A549 (cell line): Measurements from ENCODE around the gene C5AR2.
A peak's percentile ranks its signal among the peaks of the same experiment; 100 is the strongest.

ENCODE experiments used
- CHD2 ChIP-seq: fragments of 150-350 bp; IDR thresholded peaks from 2 replicates; pipeline ENCODE4 v1.6.1; 2014; ENCODE audit warnings: low read length; ENCODE audit not compliant: partially characterized antibody
- CTCF ChIP-seq: fragments of >200 bp; sonication (Bioruptor Twin); formaldehyde crosslinking; IDR thresholded peaks from 3 replicates; pipeline ENCODE4 v1.5.1; 2016
- ELK1 ChIP-seq: fragments of 150-350 bp; IDR thresholded peaks from 2 replicates; pipeline ENCODE4 v1.6.1; 2014; ENCODE audit warnings: low read depth, mild to moderate bottlenecking, low read length
- HMGXB4 ChIP-seq: fragments of 250-450 bp; sonication (Bioruptor Pico); IDR thresholded peaks from 2 replicates; pipeline ENCODE4 v1.5.0; 2021; ENCODE audit warnings: mild to moderate bottlenecking, moderate library complexity, borderline replicate concordance
- HOXA7 ChIP-seq: fragments of 250-450 bp; sonication (Bioruptor Pico); IDR thresholded peaks from 2 replicates; pipeline ENCODE4 v1.5.0; 2020; ENCODE audit warnings: mild to moderate bottlenecking, moderate library complexity
- KDM1A ChIP-seq: fragments of 200-600 bp; sonication (generic); IDR thresholded peaks from 2 replicates; pipeline ENCODE4 v1.6.1; 2016; ENCODE audit warnings: low read depth, mild to moderate bottlenecking
- MAX ChIP-seq: IDR thresholded peaks from 2 replicates; pipeline ENCODE4 v1.6.1; 2012
- POLR2A ChIP-seq: IDR thresholded peaks from 2 replicates; pipeline ENCODE4 v1.6.1; 2012; ENCODE audit warnings: mild to moderate bottlenecking, low read length
- RAD21 ChIP-seq, 2 experiments: fragments of >200 bp in 1 of 2; sonication (Bioruptor Twin) in 1 of 2; formaldehyde crosslinking in 1 of 2; IDR thresholded peaks in 1 of 2; conservative IDR thresholded peaks in 1 of 2; 2 replicates in 1 of 2; 3 replicates in 1 of 2; pipeline ENCODE4 v1.6.1; 2012 to 2018; ENCODE audit warnings: inconsistent platforms in 1 of 2
- REST ChIP-seq: fragments of 200-600 bp; sonication (generic); IDR thresholded peaks from 2 replicates; pipeline ENCODE4 v1.6.1; 2016; ENCODE audit warnings: antibody characterized with exemption, mild to moderate bottlenecking, moderate library complexity
- RFX5 ChIP-seq: fragments of 450-650 bp; IDR thresholded peaks from 2 replicates; pipeline ENCODE4 v1.7.1; 2014; ENCODE audit warnings: antibody characterized with exemption, mild to moderate bottlenecking, moderate library complexity
- RNF2 ChIP-seq: fragments of 200-600 bp; sonication (generic); IDR thresholded peaks from 2 replicates; pipeline ENCODE4 v1.6.1; 2016; ENCODE audit warnings: low read depth, mild to moderate bottlenecking, antibody characterized with exemption, moderate library complexity, borderline replicate concordance
- USF2 ChIP-seq: fragments of 450-650 bp; IDR thresholded peaks from 2 replicates; pipeline ENCODE4 v1.6.1; 2014; ENCODE audit warnings: antibody characterized with exemption
- ZNF302 ChIP-seq: fragments of 250-450 bp; sonication (Bioruptor Pico); IDR thresholded peaks from 2 replicates; pipeline ENCODE4 v1.9.0; 2021; ENCODE audit warnings: inconsistent platforms, mild to moderate bottlenecking, moderate library complexity

- TF ChIP-seq CTCF (no peak), POLR2A (no peak), ELK1 (no peak), USF2 (no peak), RAD21 (conservative IDR thresholded peaks at IDR 0.05 in 1 of 2, IDR thresholded peaks at IDR 0.05 in 1 of 2) (no peak), MAX (peak; percentile 64), HOXA7 (CRISPR knock-in tag) (no peak), REST (no peak), CHD2 (no peak), RNF2 (no peak), ZNF302 (CRISPR knock-in tag) (no peak), RFX5 (no peak), KDM1A (no peak), HMGXB4 (CRISPR knock-in tag) (no peak)
These were observed 15.5 kb upstream of the C5AR2 start for GRCh38 chr19:47316513-47316912.
